Skeletal muscle satellite cell (primary cell): ENCODE results near the gene NECAB3.

Source experiments
- H3K27me3 ChIP-seq: 2 replicates; pipeline ENCODE4 v1.7.0; 2013; ENCODE audit warnings: low read length; ENCODE audit not compliant: control insufficient read depth, insufficient read depth
- H3K36me3 ChIP-seq: 2 replicates; pipeline ENCODE4 v1.7.0; 2013; ENCODE audit warnings: mild to moderate bottlenecking, control low read depth, low read length; ENCODE audit not compliant: insufficient read depth
- H3K4me1 ChIP-seq: 2 replicates; pipeline ENCODE4 v1.7.0; 2013; ENCODE audit warnings: low read length; ENCODE audit not compliant: control insufficient read depth, insufficient read depth
- H3K4me2 ChIP-seq: 2 replicates; pipeline ENCODE4 v1.7.0; 2013; ENCODE audit warnings: mild to moderate bottlenecking, low read length
- H3K4me3 ChIP-seq: 2 replicates; pipeline ENCODE4 v1.7.0; 2013; ENCODE audit warnings: low read length
- H3K9ac ChIP-seq: 2 replicates; pipeline ENCODE4 v1.7.0; 2013; ENCODE audit warnings: mild to moderate bottlenecking, low read depth, low read length, moderate library complexity
- H3K9me3 ChIP-seq: replicated peaks from 2 replicates; pipeline ENCODE4 v1.7.0; 2013; ENCODE audit warnings: mild to moderate bottlenecking, control low read depth, low read length

Gene NECAB3

DNA sequence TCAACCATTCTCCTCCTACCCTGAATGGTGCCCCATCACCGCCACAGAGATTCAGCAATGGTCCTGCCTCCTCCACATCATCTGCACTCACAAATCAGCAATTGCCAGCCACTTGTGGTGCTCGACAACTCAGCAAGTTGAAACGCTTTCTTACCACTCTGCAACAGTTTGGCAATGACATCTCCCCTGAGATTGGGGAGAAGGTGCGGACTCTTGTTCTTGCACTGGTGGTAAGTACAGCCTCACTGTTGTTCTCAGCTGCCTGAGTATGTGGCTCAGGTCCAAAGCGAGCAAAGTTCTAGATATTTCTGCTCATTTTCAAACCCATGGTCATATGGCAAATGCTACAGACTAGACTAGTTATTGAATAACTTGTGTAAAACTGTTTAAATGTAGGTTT, 63.1 kb downstream of the NECAB3 start:
- Histone ChIP-seq H3K36me3 (peaks cover 32% of the 10 kb centered on the region), H3K4me1 (no peaks in the 10 kb centered on the region), H3K4me3 (no peak overlapping the region), H3K9ac (no peak overlapping the region), H3K27me3 (no peaks in the 10 kb centered on the region), H3K4me2 (no peak overlapping the region), H3K9me3 (no peaks in the 10 kb centered on the region)

DNA sequence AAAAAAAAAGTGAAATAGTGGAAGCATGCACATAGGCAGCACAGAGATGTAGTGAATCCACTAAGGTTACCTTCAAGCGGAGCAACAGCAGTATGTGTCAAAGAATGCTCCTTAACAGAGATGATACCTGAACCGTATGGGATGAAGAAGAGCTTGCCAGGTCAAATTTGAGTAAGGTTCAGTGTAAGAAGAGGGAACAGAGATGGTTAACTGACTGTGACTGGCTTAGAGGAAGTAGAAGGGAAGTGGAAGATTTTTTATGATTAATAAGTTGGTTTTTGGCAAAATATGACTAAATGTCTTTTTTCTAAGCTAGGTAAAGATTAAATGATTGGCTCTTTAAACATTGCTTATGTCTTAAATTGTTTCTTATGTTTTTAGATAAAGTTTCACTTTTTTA, 64.7 kb downstream of the NECAB3 start:
- no peaks in the 10 kb centered on the region for H3K4me1 ChIP-seq
- H3K4me2 ChIP-seq, result no peak overlapping the region
- no peak overlapping the region for H3K4me3 ChIP-seq
- H3K27me3 ChIP-seq, result no peaks in the 10 kb centered on the region
- H3K9me3 ChIP-seq, result no peaks in the 10 kb centered on the region
- peaks cover 23% of the 10 kb centered on the region for H3K36me3 ChIP-seq
- no peak overlapping the region for H3K9ac ChIP-seq
